ENCODE measurements around the gene TRIP4.
"Not testable (repeated sequence)": the region's sequence is repeated elsewhere in the genome, so short reads cannot be mapped to it uniquely, and the experiment has no call there.

The TRIP4 gene

GRCh38 chr15:64356710-64357040 lies 31.0 kb upstream of the TRIP4 start:
- peak overlapping the region; percentile 95 for H3K4me3 ChIP-seq (ENCODE audit: low read depth, low read length)
- in situ Hi-C loops (cut with HindIII; ENCODE audit: low sequenced_read_pairs), result loop anchor here (25.0 kb wide), 1 partner anchor 144 kb away; no protein-coding TSS in a partner anchor
- no peak for DNase-seq (ENCODE audit: low read depth)
- TF ChIP-seq CTCF (IDR thresholded peaks at IDR 0.05; ENCODE audit: low read depth, low read length, missing control alignments), result no peak

GRCh38 chr15:64361259-64361658 lies 26.4 kb upstream of the TRIP4 start:
- in situ Hi-C loops (cut with HindIII; ENCODE audit: low sequenced_read_pairs), result loop anchor here (25.0 kb wide), 1 partner anchor 149 kb away; no protein-coding TSS in a partner anchor
- no peak for TF ChIP-seq CTCF (IDR thresholded peaks at IDR 0.05; ENCODE audit: low read depth, low read length, missing control alignments)
- no peak for DNase-seq (ENCODE audit: low read depth)
- no peak overlapping the region for H3K4me3 ChIP-seq (ENCODE audit: low read depth, low read length)

GRCh38 chr15:64369078-64369607 lies 18.5 kb upstream of the TRIP4 start:
- DNase-seq (ENCODE audit: low read depth), result no peak
- no peak overlapping the region for H3K4me3 ChIP-seq (ENCODE audit: low read depth, low read length)
- in situ Hi-C loops (cut with HindIII; ENCODE audit: low sequenced_read_pairs), result loop anchor here (25.0 kb wide), 1 partner anchor 157 kb away; no protein-coding TSS in a partner anchor
- no peak for TF ChIP-seq CTCF (IDR thresholded peaks at IDR 0.05; ENCODE audit: low read depth, low read length, missing control alignments)

- in situ Hi-C loops (cut with HindIII; ENCODE audit: low sequenced_read_pairs), result loop anchor here (25.0 kb wide), 1 partner anchor 159 kb away; no protein-coding TSS in a partner anchor
- H3K4me3 ChIP-seq (ENCODE audit: low read depth, low read length); DNase-seq (ENCODE audit: low read depth): not testable (repeated sequence)
These were observed 16.3 kb upstream of the TRIP4 start for GRCh38 chr15:64371383-64371782.

GRCh38 chr15:64373360-64373759 lies 14.3 kb upstream of the TRIP4 start:
- TF ChIP-seq CTCF (IDR thresholded peaks at IDR 0.05; ENCODE audit: low read depth, low read length, missing control alignments), result no peak
- H3K4me3 ChIP-seq (ENCODE audit: low read depth, low read length), result no peak overlapping the region
- DNase-seq (ENCODE audit: low read depth), result no peak
- in situ Hi-C loops (cut with HindIII; ENCODE audit: low sequenced_read_pairs), result loop anchor here (25.0 kb wide), 1 partner anchor 161 kb away; no protein-coding TSS in a partner anchor

- DNase-seq (ENCODE audit: low read depth), result no peak
- in situ Hi-C loops (cut with HindIII; ENCODE audit: low sequenced_read_pairs), result no loop called here
- no peak for TF ChIP-seq CTCF (IDR thresholded peaks at IDR 0.05; ENCODE audit: low read depth, low read length, missing control alignments)
- H3K4me3 ChIP-seq (ENCODE audit: low read depth, low read length), result peak overlapping the region; percentile 57
These were observed 8.2 kb upstream of the TRIP4 start for GRCh38 chr15:64379216-64379960.

- in situ Hi-C loops (cut with HindIII; ENCODE audit: low sequenced_read_pairs); DNase-seq (ENCODE audit: low read depth): not testable (repeated sequence)
- H3K4me3 ChIP-seq (ENCODE audit: low read depth, low read length), result peak overlapping the region; percentile 57
These were observed 7.3 kb upstream of the TRIP4 start for GRCh38 chr15:64380130-64380870.

All from astrocyte of the cerebellum (primary cell).